MG63 (cell line): Measurements from ENCODE around the gene SLC38A4. TPM values are rescaled to one million over a fixed set of nuclear protein-coding genes. Genes with fewer than 3 reads are reported as not detected.
"Not testable (repeated sequence)": the region's sequence is repeated elsewhere in the genome, so short reads cannot be mapped to it uniquely, and the experiment has no call there.

Source experiments
- DNase-seq: peaks from one replicate; pipeline ENCODE4 v3.0.0-alpha.2; 2020
- H3K27me3 ChIP-seq: fragments of 250-450 bp; sonication (Bioruptor Pico); 2 replicates; pipeline ENCODE4 v1.5.1; 2020; ENCODE audit warnings: mild to moderate bottlenecking, moderate library complexity
- H3K36me3 ChIP-seq: fragments of 250-450 bp; sonication (Bioruptor Pico); 2 replicates; pipeline ENCODE4 v1.5.1; 2020; ENCODE audit warnings: mild to moderate bottlenecking, moderate library complexity
- H3K4me3 ChIP-seq: fragments of 250-450 bp; sonication (Bioruptor Pico); 2 replicates; pipeline ENCODE4 v1.5.1; 2020; ENCODE audit warnings: mild to moderate bottlenecking, moderate library complexity
- H3K9me3 ChIP-seq: fragments of 250-450 bp; sonication (Bioruptor Pico); 2 replicates; pipeline ENCODE4 v1.5.1; 2020; ENCODE audit warnings: mild to moderate bottlenecking, moderate library complexity
- total RNA-seq: library from RNA; depleted of rRNA; stranded (reverse); fragments of >200 nt; shearing (Covaris generic); gene quantifications from 2 replicates; pipeline ENCODE4 v1.2.3, GENCODE V29; 2014; ENCODE audit warnings: low replicate concordance

The SLC38A4 gene
- total RNA-seq, 1 experiment from 2014 or later: 3.0 TPM

- H3K9me3 ChIP-seq: no peaks in the 10 kb centered on the region
- H3K36me3 ChIP-seq: no peaks in the 10 kb centered on the region
- H3K27me3 ChIP-seq: no peaks in the 10 kb centered on the region
- no peak for DNase-seq
- H3K4me3 ChIP-seq: no peak overlapping the region
These were observed 61.8 kb downstream of the SLC38A4 start for GRCh38 chr12:46764005-46764404.

- DNase-seq: no peak
- Histone ChIP-seq H3K36me3 (no peaks in the 10 kb centered on the region), H3K4me3 (no peak overlapping the region), H3K9me3 (no peaks in the 10 kb centered on the region), H3K27me3 (no peaks in the 10 kb centered on the region)
These were observed 62.6 kb downstream of the SLC38A4 start for GRCh38 chr12:46763230-46763629.

DNA sequence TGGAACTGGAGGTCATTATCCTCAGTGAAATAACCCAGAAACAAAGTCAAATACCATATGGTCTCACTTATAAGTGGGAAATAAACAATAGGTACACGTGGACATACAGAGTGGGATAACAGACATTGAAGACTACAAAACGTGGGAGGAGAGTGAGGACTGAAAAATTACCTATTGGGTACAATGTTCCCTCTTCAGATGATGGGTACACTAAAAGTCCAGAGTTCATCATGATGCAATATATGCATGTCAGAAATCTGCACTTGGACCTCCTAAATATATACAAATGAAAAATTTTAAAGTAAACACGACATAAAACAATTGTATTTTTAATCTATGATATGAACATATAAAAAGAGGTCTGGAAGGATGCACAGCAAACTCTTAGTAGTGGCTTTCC lies 71.2 kb downstream of the SLC38A4 start:
- Histone ChIP-seq H3K9me3 (peaks cover 6% of the 10 kb centered on the region; the same call in 1 of the 2 replicates), H3K36me3 (no peaks in the 10 kb centered on the region), H3K27me3 (no peaks in the 10 kb centered on the region), H3K4me3 (no peak overlapping the region)
- DNase-seq: no peak

- H3K9me3 ChIP-seq: peaks cover 2% of the 10 kb centered on the region; the same call in 1 of the 2 replicates
- H3K36me3 ChIP-seq: no peaks in the 10 kb centered on the region
- H3K4me3 ChIP-seq: no peak overlapping the region
- H3K27me3 ChIP-seq: no peaks in the 10 kb centered on the region
- DNase-seq: no peak
These were observed 73.4 kb downstream of the SLC38A4 start for GRCh38 chr12:46752396-46752795.

GRCh38 chr12:46751173-46751572 lies 74.6 kb downstream of the SLC38A4 start:
- Histone ChIP-seq H3K27me3 (no peaks in the 10 kb centered on the region), H3K9me3 (no peaks in the 10 kb centered on the region), H3K4me3 (no peak overlapping the region), H3K36me3 (no peaks in the 10 kb centered on the region)
- DNase-seq: no peak

- Histone ChIP-seq H3K27me3 (no peaks in the 10 kb centered on the region), H3K36me3 (no peaks in the 10 kb centered on the region), H3K9me3 (no peaks in the 10 kb centered on the region), H3K4me3 (no peak overlapping the region)
- no peak for DNase-seq
These were observed 76.5 kb downstream of the SLC38A4 start for GRCh38 chr12:46749322-46749721.

- Histone ChIP-seq H3K9me3 (0 out of 2 replicates have a peak, but pooled peaks cover 2% of the 10 kb centered on the region), H3K36me3 (no peaks in the 10 kb centered on the region), H3K4me3 (no peak overlapping the region), H3K27me3 (no peaks in the 10 kb centered on the region)
- no peak for DNase-seq
These were observed 81.5 kb downstream of the SLC38A4 start for GRCh38 chr12:46744283-46744682.

GRCh38 chr12:46743456-46743855 lies 82.3 kb downstream of the SLC38A4 start:
- H3K27me3 ChIP-seq: no peaks in the 10 kb centered on the region
- H3K4me3 ChIP-seq: no peak overlapping the region
- H3K9me3 ChIP-seq: 0 out of 2 replicates have a peak, but pooled peaks cover 2% of the 10 kb centered on the region
- no peaks in the 10 kb centered on the region for H3K36me3 ChIP-seq
- no peak for DNase-seq

DNA sequence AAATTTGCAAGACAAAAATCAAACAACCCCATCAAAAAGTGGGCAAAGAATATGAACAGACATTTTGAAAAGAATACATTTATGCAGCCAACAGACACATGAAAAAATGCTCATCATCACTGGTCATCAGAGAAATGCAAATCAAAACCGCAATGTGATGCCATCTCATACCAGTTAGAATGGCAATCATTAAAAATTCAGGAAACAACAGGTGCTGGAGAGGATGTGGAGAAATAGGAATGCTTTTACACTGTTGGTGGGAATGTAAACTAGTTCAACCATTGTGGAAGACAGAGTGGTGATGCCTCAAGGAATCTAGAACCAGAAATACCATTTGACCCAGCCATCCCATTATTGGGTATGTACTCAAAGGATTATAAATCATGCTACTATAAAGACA lies 83.5 kb downstream of the SLC38A4 start:
- not testable (repeated sequence) for H3K36me3 ChIP-seq, H3K4me3 ChIP-seq, DNase-seq, H3K9me3 ChIP-seq, H3K27me3 ChIP-seq

DNA sequence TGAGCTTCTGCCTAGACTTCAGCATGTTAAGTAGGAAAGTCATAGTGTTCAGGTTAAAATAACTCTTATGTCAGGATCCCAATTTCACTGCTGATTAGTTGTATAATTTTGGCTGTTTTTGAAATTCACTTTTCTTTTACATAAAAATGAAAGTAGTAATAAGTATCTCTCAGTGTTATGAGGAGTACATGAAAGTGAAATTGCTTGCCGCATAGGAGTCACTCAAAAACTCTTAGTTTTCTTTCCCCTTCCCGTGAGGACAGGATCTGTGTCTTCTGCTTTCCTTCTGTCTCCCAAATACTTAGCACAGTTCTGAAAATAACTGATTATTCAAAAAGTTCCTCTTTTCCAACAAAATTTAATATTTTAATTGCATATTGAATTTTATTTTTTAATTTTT lies 100.5 kb downstream of the SLC38A4 start:
- Histone ChIP-seq H3K27me3 (no peaks in the 10 kb centered on the region), H3K9me3 (peaks cover 2% of the 10 kb centered on the region), H3K36me3 (no peaks in the 10 kb centered on the region), H3K4me3 (no peak overlapping the region)
- DNase-seq: no peak

DNA sequence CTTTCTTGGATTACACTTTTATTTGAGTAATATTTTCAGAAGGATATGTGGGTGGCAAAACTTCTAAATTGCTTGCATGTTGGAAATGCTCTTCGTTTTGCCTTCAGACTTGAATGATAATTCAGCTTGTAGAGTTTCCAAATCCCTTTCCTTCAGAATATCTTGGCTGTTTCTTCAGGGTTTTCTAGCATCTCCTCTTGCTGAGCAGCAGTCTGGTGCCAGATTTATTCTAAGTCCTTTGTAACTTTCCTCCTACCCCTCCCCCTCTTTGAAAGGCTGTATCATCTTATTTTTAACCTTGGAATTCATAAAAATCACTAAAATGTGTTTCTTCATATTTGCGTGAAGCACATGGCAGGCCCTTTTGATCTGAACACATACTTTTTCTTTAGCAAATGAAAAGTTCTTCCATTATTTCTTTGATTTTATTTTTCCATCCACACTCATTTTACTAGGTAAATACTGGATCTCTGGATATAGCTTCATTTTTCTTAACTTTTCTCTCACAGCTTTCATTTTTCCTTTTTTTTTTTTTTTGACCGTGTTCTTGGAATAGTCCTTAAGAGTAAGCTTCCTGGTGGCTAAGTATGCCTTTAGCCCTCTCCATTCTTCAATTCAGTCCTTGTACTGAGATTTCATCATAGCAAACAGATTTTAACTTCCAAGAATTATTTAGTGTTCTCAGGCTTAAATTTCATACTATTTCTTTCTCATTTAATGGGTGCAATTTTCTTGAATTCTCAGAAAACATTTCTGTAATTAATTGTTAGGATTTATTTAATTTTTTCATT lies 102.0 kb downstream of the SLC38A4 start:
- no peak for DNase-seq
- Histone ChIP-seq H3K36me3 (no peaks in the 10 kb centered on the region), H3K9me3 (peaks cover 5% of the 10 kb centered on the region), H3K27me3 (no peaks in the 10 kb centered on the region), H3K4me3 (no peak overlapping the region)

DNA sequence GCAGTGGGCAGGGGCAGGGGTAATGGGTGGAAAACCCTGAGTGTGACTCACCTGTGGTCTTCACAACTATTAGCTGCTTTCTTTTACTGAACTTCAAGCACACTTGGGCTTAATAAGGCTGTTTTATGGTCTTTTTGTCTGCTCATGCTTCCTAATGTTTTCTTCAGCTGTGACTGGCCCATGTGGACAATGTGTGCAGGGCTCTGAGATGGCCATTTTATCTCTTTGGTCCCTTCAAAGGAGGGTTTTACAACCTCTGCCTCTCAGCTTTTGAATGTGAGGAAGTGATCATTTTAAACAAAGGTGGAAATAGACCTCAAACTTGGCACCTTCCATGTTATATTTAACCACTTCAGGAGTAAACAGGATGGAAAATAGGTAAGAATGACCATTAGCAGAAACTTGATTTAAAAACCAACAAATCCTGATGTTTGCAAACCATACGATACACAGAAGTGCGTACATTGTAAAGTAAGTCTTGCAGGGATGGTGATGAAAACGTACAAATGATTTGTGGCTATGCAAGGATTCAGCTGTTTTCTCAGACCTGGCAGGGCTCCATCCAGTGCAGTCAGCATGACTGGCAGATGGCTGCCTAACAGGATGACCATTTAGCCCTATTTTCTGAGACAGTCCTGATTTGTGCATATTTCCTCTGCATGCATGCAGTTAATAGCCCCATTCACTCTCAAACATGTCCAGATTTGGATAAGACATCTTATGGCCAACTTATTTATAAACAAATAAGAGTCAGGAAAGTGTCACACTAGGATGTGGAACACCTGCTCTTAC lies 103.2 kb downstream of the SLC38A4 start:
- H3K4me3 ChIP-seq: no peak overlapping the region
- peak; percentile 11 for DNase-seq
- H3K36me3 ChIP-seq: no peaks in the 10 kb centered on the region
- peaks cover 5% of the 10 kb centered on the region for H3K9me3 ChIP-seq
- H3K27me3 ChIP-seq: no peaks in the 10 kb centered on the region

DNA sequence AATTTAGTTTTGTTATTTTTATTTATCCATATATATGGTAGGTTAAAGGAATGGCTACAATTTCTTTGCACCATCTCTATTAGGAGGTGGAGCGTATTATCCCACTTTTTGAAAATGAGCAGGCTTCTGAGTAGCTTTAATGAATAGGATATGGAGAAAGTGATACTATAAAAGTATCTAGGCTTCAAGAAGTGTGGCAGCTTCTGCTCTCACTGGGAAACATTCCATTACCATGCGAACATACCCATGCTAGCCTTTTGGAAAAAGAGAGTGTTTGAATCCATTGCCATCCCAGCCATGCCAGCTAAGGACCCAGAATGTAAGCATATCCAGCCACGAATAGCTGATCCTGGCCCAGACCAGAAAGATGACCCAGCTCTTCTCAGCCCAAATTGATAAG lies 107.3 kb downstream of the SLC38A4 start:
- DNase-seq: no peak
- no peak overlapping the region for H3K4me3 ChIP-seq
- no peaks in the 10 kb centered on the region for H3K36me3 ChIP-seq
- 0 out of 2 replicates have a peak, but pooled peaks cover 3% of the 10 kb centered on the region for H3K9me3 ChIP-seq
- H3K27me3 ChIP-seq: no peaks in the 10 kb centered on the region

GRCh38 chr12:46717868-46718267 lies 107.9 kb downstream of the SLC38A4 start:
- no peaks in the 10 kb centered on the region for H3K27me3 ChIP-seq
- H3K36me3 ChIP-seq: no peaks in the 10 kb centered on the region
- 0 out of 2 replicates have a peak, but pooled peaks cover 3% of the 10 kb centered on the region for H3K9me3 ChIP-seq
- no peak overlapping the region for H3K4me3 ChIP-seq
- DNase-seq: no peak

DNA sequence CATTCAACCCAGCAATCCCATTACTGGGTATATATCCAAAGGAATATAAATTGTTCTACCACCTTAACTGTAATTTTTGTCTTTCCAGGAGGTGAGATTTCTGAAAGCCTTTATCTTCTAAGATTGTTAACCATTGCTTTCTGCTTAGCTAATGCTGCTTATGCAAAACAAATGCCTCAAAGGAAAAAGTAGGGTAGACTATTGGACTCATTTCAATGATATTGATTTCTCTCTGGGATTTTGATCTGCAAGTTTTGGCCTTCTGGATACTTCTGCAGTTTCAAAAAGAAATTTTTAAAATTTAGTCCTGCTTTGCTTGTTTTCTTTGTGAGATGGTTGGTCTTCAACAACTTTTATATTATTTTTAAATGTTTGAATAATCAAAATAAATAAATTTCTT lies 108.6 kb downstream of the SLC38A4 start:
- no peaks in the 10 kb centered on the region for H3K27me3 ChIP-seq
- DNase-seq: no peak
- H3K36me3 ChIP-seq: no peaks in the 10 kb centered on the region
- H3K9me3 ChIP-seq: 0 out of 2 replicates have a peak, but pooled peaks cover 3% of the 10 kb centered on the region
- H3K4me3 ChIP-seq: no peak overlapping the region
